H1 (cell line): ENCODE data around the gene TIMM22. TPM values are rescaled to one million over a fixed set of nuclear protein-coding genes. Genes with fewer than 3 reads are reported as not detected.
A peak's percentile ranks its signal among the peaks of the same experiment; 100 is the strongest.

Experiments used
- CTCF ChIA-PET: fragments of 300-600 bp; sonication (Branson Sonifier 250); formaldehyde crosslinking; loops from one replicate; lab custom pipeline; 2021; ENCODE audit not compliant: partially characterized antibody; lab: Charles Lee
- POLR2A ChIA-PET: fragments of 300-600 bp; sonication (Branson Sonifier 250); formaldehyde crosslinking; loops from one replicate; lab custom pipeline; 2021; ENCODE audit warnings: inconsistent platforms; ENCODE audit not compliant: partially characterized antibody; lab: Charles Lee
- DNase-seq, 2 experiments: peaks; one replicate each; pipeline versions ENCODE4 v3.0.0 to v3.0.0-alpha.2; 2010 to 2022; ENCODE audit warnings: low spot score in 2 of 2, low read depth in 1 of 2, mixed read lengths in 1 of 2
- FAIRE-seq: peaks from 2 replicates; lab custom pipeline; 2011; peaks lifted over from hg19 to GRCh38; lab: Jason Lieb, UNC
- H2AFZ ChIP-seq: 2 replicates; pipeline ENCODE4 v1.8.1; 2012; ENCODE audit warnings: low read length, inconsistent platforms
- H2AK5ac ChIP-seq: 2 replicates; pipeline ENCODE4 v1.6.1; 2013; ENCODE audit warnings: low read depth, low read length
- H2BK120ac ChIP-seq: replicated peaks from 2 replicates; pipeline ENCODE3; 2013; ENCODE audit warnings: low read depth, low read length, inconsistent platforms
- H2BK12ac ChIP-seq: 2 replicates; pipeline ENCODE4 v1.6.1; 2013; ENCODE audit warnings: low read depth, low read length
- H2BK15ac ChIP-seq: 2 replicates; pipeline ENCODE4 v1.6.1; 2013; ENCODE audit warnings: low read length
- H2BK20ac ChIP-seq: 2 replicates; pipeline ENCODE4 v1.6.1; 2013; ENCODE audit warnings: low read length
- H2BK5ac ChIP-seq: 2 replicates; pipeline ENCODE4 v1.6.1; 2013; ENCODE audit warnings: low read depth, low read length
- H3K14ac ChIP-seq: 2 replicates; pipeline ENCODE4 v1.6.1; 2013; ENCODE audit warnings: inconsistent platforms; ENCODE audit not compliant: insufficient read length
- H3K18ac ChIP-seq: 2 replicates; pipeline ENCODE4 v1.6.1; 2013; ENCODE audit warnings: low read length; ENCODE audit errors: extremely low read depth
- H3K23ac ChIP-seq: 2 replicates; pipeline ENCODE4 v1.6.1; 2013; ENCODE audit warnings: inconsistent platforms; ENCODE audit not compliant: insufficient read length
- H3K23me2 ChIP-seq: 2 replicates; pipeline ENCODE4 v1.6.1; 2013; ENCODE audit warnings: low read depth, low read length
- H3K27ac ChIP-seq: 2 replicates; pipeline ENCODE4 v1.6.1; 2011; ENCODE audit warnings: low read depth, low read length, inconsistent platforms
- H3K27me3 ChIP-seq, 4 experiments: replicated peaks in 1 of 4; 1 replicate in 1 of 4; 2 replicates in 3 of 4; pipeline versions ENCODE4 v1.6.1 to v1.8.1; 2011 to 2013; ENCODE audit warnings: low read length in 3 of 4, mild to moderate bottlenecking in 3 of 4, inconsistent platforms in 2 of 4, mixed read lengths in 2 of 4, moderate library complexity in 1 of 4; ENCODE audit not compliant: control insufficient read depth in 3 of 4, insufficient read depth in 3 of 4; ENCODE audit errors: extremely low read depth in 1 of 4
- H3K36me3 ChIP-seq, 4 experiments: 2 replicates each; pipeline versions ENCODE4 v1.6.1 to v1.8.1; 2011 to 2013; ENCODE audit warnings: mild to moderate bottlenecking in 4 of 4, low read length in 3 of 4, moderate library complexity in 2 of 4, control low read depth in 1 of 4, inconsistent platforms in 1 of 4; ENCODE audit not compliant: insufficient read depth in 4 of 4, control insufficient read depth in 2 of 4
- H3K4ac ChIP-seq: replicated peaks from 2 replicates; pipeline ENCODE3; 2013; ENCODE audit warnings: low read length, low read depth, mixed read lengths, inconsistent platforms; ENCODE audit not compliant: insufficient read length
- H3K4me1 ChIP-seq, 4 experiments: replicated peaks in 1 of 4; 1 replicate in 1 of 4; 2 replicates in 3 of 4; pipeline versions ENCODE4 v1.6.1 to v1.8.1; 2011 to 2013; ENCODE audit warnings: low read length in 3 of 4, inconsistent platforms in 2 of 4, mixed read lengths in 1 of 4; ENCODE audit not compliant: insufficient read depth in 4 of 4, control insufficient read depth in 3 of 4
- H3K4me2 ChIP-seq, 2 experiments: 2 replicates each; pipeline versions ENCODE4 v1.6.1 to v1.8.1; 2011 to 2013; ENCODE audit warnings: low read depth in 2 of 2, low read length in 2 of 2, control low read depth in 1 of 2, inconsistent platforms in 1 of 2, mild to moderate bottlenecking in 1 of 2; ENCODE audit not compliant: insufficient read depth in 1 of 2
- H3K4me3 ChIP-seq, 4 experiments: fragments of 200-600, 300-600 bp in 1 of 4; sonication (generic), shearing (Covaris generic), sonication (Bioruptor Twin) in 1 of 4; 2 replicates each; pipeline versions ENCODE4 v1.5.1 to v1.8.1; 2011 to 2016; ENCODE audit warnings: low read length in 4 of 4, low read depth in 3 of 4, control low read depth in 2 of 4, inconsistent platforms in 2 of 4, mild to moderate bottlenecking in 2 of 4, mixed read lengths in 1 of 4, moderate library complexity in 1 of 4; ENCODE audit not compliant: insufficient read depth in 2 of 4; ENCODE audit errors: extremely low read depth in 1 of 4
- H3K56ac ChIP-seq: replicated peaks from 2 replicates; pipeline ENCODE3; 2013; ENCODE audit warnings: low read depth, mild to moderate bottlenecking, mixed read lengths, low read length, inconsistent platforms; ENCODE audit not compliant: insufficient read length
- H3K79me1 ChIP-seq: 2 replicates; pipeline ENCODE4 v1.6.1; 2013; ENCODE audit warnings: low read depth, low read length, control low read depth
- H3K79me2 ChIP-seq, 2 experiments: 2 replicates each; pipeline versions ENCODE4 v1.6.1 to v1.8.1; 2012 to 2013; ENCODE audit warnings: low read length in 2 of 2, mild to moderate bottlenecking in 2 of 2, inconsistent platforms in 1 of 2; ENCODE audit not compliant: insufficient read depth in 2 of 2, control insufficient read depth in 1 of 2
- H3K9ac ChIP-seq, 4 experiments: replicated peaks in 1 of 4; 1 replicate in 1 of 4; 2 replicates in 3 of 4; pipeline versions ENCODE4 v1.6.1 to v1.8.1; 2011 to 2013; ENCODE audit warnings: low read depth in 3 of 4, low read length in 3 of 4, control low read depth in 2 of 4, mild to moderate bottlenecking in 2 of 4, moderate library complexity in 2 of 4, inconsistent platforms in 1 of 4; ENCODE audit errors: extremely low read depth in 1 of 4
- H3K9me3 ChIP-seq, 2 experiments: 2 replicates each; pipeline versions ENCODE4 v1.6.1 to v1.8.1; 2012 to 2013; ENCODE audit warnings: mild to moderate bottlenecking in 2 of 2, moderate library complexity in 2 of 2, control low read depth in 1 of 2, inconsistent platforms in 1 of 2, low read depth in 1 of 2, low read length in 1 of 2, mixed read lengths in 1 of 2; ENCODE audit not compliant: insufficient read depth in 2 of 2
- H4K20me1 ChIP-seq, 2 experiments: replicated peaks in 1 of 2; 2 replicates each; pipeline versions ENCODE3 to v1.8.1; 2011 to 2013; ENCODE audit warnings: inconsistent platforms in 2 of 2, low read length in 2 of 2, mild to moderate bottlenecking in 1 of 2; ENCODE audit not compliant: insufficient read depth in 2 of 2, control insufficient read depth in 1 of 2
- H4K5ac ChIP-seq: 2 replicates; pipeline ENCODE4 v1.6.1; 2013; ENCODE audit warnings: low read length, low read depth, mixed read lengths, inconsistent platforms; ENCODE audit not compliant: insufficient read length
- H4K8ac ChIP-seq: 2 replicates; pipeline ENCODE4 v1.8.0; 2013; ENCODE audit warnings: mild to moderate bottlenecking, moderate library complexity, low read length, inconsistent platforms; ENCODE audit not compliant: insufficient read depth; ENCODE audit errors: extremely low read depth
- H4K91ac ChIP-seq: replicated peaks from 2 replicates; pipeline ENCODE3; 2013; ENCODE audit warnings: low read length, mixed read lengths, inconsistent platforms; ENCODE audit not compliant: insufficient read length
- POLR2AphosphoS5 ChIP-seq: IDR thresholded peaks from 2 replicates; pipeline ENCODE4 v1.6.1; 2011; ENCODE audit warnings: low read depth, low read length
- SAP30 ChIP-seq: fragments of 300-600 bp; sonication (generic); IDR thresholded peaks from 2 replicates; pipeline ENCODE4 v1.7.1; 2012; ENCODE audit warnings: low read length, moderate library complexity, mild to moderate bottlenecking, inconsistent platforms; ENCODE audit not compliant: insufficient read depth, insufficient replicate concordance
- SIN3A ChIP-seq, 2 experiments: IDR thresholded peaks in 1 of 2; conservative IDR thresholded peaks in 1 of 2; 2 replicates each; pipeline ENCODE4 v1.6.1; 2011 to 2012; ENCODE audit warnings: low read length in 2 of 2, improper control_type of control experiment in 1 of 2, low read depth in 1 of 2, mild to moderate bottlenecking in 1 of 2
- TBP ChIP-seq: IDR thresholded peaks from 2 replicates; pipeline ENCODE4 v1.6.1; 2011; ENCODE audit warnings: low read depth, low read length, improper control_type of control experiment
- WGBS, 2 experiments: shearing (Covaris generic) in 1 of 2; methylation state at CpG; one replicate each; pipeline versions ENCODE4 v1.1.6 to v1.1.7; 2013 to 2015; ENCODE audit warnings: low lambda C conversion rate in 2 of 2, mixed read lengths in 2 of 2, inconsistent platforms in 1 of 2, low coverage in 1 of 2, missing lambda C conversion rate in 1 of 2; ENCODE audit not compliant: insufficient replicate concordance in 2 of 2, insufficient coverage in 1 of 2, insufficient read length in 1 of 2; ENCODE audit errors: extremely low coverage in 1 of 2, missing lambda C conversion rate in 1 of 2; 5-methylcytosine and 5-hydroxymethylcytosine counted together
- polyA plus RNA-seq, 7 experiments: library from polyadenylated mRNA; depleted of rRNA in 3 of 7; stranded (reverse) in 5 of 7; unstranded in 2 of 7; fragments of >200 nt in 5 of 7; fragments of 200-250 nt in 2 of 7; gene quantifications; 1 replicate in 5 of 7; 2 replicates in 1 of 7; 4 replicates in 1 of 7; pipeline versions ENCODE4 v1.2.1 to v1.2.3, GENCODE V29; 2011 to 2013; ENCODE audit warnings: missing spikeins in 2 of 7, mixed read lengths in 2 of 7
- total RNA-seq: library from RNA; stranded (reverse); fragmentation: NEBNext Ultra II Directional; extraction: Animal tissue kit (Norgen Biotek cat#: 25700); gene quantifications from 2 replicates; pipeline ENCODE4 v1.2.1, GENCODE V29; 2021
- TF ChIP-seq, protein P1 (sequence below): IDR thresholded peaks from 2 replicates; pipeline ENCODE4 v1.6.1; 2012; ENCODE audit warnings: inconsistent platforms
- TF ChIP-seq, protein P2 (sequence below): IDR thresholded peaks from 2 replicates; pipeline ENCODE4 v1.6.1; 2012; ENCODE audit warnings: inconsistent platforms
- TF ChIP-seq, protein P3 (sequence below): IDR thresholded peaks from 2 replicates; pipeline ENCODE4 v1.6.1; 2011; ENCODE audit warnings: low read depth, mild to moderate bottlenecking, low read length; ENCODE audit not compliant: insufficient read depth

Gene TIMM22
- total and polyA plus RNA-seq, 2 of the 8 experiments (the other 6 are each of a cell fraction or from before 2014, with no cell fraction given): 13.8 to 17.4 TPM

DNA sequence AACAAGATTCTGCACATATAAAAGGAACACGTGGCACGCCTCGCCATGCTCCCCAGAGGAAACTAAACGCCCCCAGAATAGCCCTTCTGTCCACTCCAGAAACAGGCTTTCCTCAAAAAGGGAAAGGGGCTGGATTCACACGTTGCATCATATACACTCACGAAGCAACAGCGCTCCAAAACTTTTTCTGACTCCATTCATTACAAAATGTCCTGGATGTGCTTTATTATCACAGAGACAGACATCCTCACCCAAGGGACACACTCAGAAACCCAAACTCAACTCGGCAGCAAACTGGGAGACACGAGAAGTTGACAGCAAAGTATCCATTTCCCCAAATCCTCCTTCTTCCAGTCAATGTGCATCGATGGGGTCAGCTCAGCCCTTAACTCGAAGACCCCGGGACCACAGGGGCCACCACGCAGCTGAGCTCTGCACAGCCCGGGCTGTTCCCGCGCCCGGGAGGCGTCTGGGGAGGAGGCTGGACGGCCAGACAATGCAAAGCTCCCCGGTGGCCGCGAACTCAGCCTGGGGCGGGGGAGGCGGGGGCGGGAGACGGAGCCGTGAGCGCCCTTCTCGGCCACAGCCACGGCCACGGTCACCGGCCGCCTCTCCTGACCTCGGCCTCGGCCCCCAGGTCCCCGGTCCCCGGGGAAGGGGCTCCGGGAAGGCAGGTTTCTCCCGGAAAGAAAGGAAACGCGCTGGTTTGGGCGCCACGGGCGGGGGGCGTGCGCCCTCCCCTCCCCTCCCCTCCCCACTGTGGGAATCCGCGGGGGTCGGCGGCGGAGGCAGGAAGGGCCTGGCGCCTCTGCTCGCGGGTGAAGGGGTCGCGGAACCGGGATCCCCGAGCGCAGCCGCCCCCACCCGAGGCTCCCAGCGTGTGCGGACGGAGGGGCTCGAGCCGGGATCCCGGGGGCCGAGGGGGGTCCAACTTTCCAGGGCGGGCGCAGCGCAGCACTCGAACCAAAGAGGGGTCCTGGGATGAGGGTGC is 18.5 kb upstream of the TIMM22 start:
- DNase-seq: peak in 1 of 2 experiments; percentile 61
- TF ChIP-seq SIN3A (conservative IDR thresholded peaks at IDR 0.05 in 1 of 2, IDR thresholded peaks at IDR 0.05 in 1 of 2; ENCODE audit: low read depth in 1 of 2, low read length in 2 of 2) (peak in 1 of 2 experiments; percentile 19; a peak in 1 of 4 replicates), SAP30 (peak; percentile 28), POLR2AphosphoS5 (no peak), TBP (peak; percentile 21; the same call in 1 of the 2 replicates)
- TF ChIP-seq, protein P1, sequence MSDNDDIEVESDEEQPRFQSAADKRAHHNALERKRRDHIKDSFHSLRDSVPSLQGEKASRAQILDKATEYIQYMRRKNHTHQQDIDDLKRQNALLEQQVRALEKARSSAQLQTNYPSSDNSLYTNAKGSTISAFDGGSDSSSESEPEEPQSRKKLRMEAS: peak; percentile 30; the same call in 1 of the 2 replicates
- TF ChIP-seq, protein P2, sequence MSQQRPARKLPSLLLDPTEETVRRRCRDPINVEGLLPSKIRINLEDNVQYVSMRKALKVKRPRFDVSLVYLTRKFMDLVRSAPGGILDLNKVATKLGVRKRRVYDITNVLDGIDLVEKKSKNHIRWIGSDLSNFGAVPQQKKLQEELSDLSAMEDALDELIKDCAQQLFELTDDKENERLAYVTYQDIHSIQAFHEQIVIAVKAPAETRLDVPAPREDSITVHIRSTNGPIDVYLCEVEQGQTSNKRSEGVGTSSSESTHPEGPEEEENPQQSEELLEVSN: peak; percentile 70
- TF ChIP-seq, protein P3, sequence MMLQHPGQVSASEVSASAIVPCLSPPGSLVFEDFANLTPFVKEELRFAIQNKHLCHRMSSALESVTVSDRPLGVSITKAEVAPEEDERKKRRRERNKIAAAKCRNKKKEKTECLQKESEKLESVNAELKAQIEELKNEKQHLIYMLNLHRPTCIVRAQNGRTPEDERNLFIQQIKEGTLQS: 0 out of 2 replicates have a peak, but pooled peaks have one; percentile 2

More for the DNA sequence above, 18.5 kb upstream of the TIMM22 start:
- no peak overlapping the region; the same call in 1 of the 2 replicates for H2BK12ac ChIP-seq
- peaks cover 4 to 7% of the 10 kb centered on the region in 2 experiments for H4K20me1 ChIP-seq
- ChIA-PET POLR2A (interaction anchor here (0.7 to 1.5 kb wide), 12 partner anchors 13 to 187 kb away, joined by 3 to 10 read pairs (median 3); partner anchors contain the start of gene TIMM22), CTCF (interaction anchor here (0.5 to 17.5 kb wide), 6 partner anchors 17 to 185 kb away, joined by 3 to 258 read pairs (median 4); no protein-coding TSS in a partner anchor)
- peaks cover 18 to 48% of the 10 kb centered on the region in 2 experiments for H3K79me2 ChIP-seq
- peak overlapping the region; percentile 82 to 99 for H3K4me2 ChIP-seq
- H3K4me1 ChIP-seq: peaks cover 5 to 22% (median 12%) of the 10 kb centered on the region in 4 experiments
- H3K79me1 ChIP-seq: peaks cover 12% of the 10 kb centered on the region
- peak overlapping the region; percentile 72; the same call in 1 of the 2 replicates for H2AK5ac ChIP-seq
- H3K9me3 ChIP-seq: no peaks in the 10 kb centered on the region
- no peak overlapping the region for H2AFZ ChIP-seq
- peaks cover 7% of the 10 kb centered on the region for H3K23me2 ChIP-seq
- H3K56ac ChIP-seq: peak overlapping the region; percentile 59
- H3K27ac ChIP-seq: no peak overlapping the region
- 0 out of 2 replicates have a peak overlapping the region, but pooled peaks have one; percentile 64 for H2BK20ac ChIP-seq
- no peak overlapping the region for H2BK120ac ChIP-seq
- no peaks in the 10 kb centered on the region for H3K36me3 ChIP-seq
- H3K14ac ChIP-seq: no peak overlapping the region
- peak overlapping the region; percentile 8 for H4K91ac ChIP-seq
- H3K23ac ChIP-seq: no peak overlapping the region
- peak overlapping the region; percentile 35 to 87 (median 60) for H3K9ac ChIP-seq
- 4% methylated on average over 28 of the region's 72 CpGs; no CpG with 5 or more reads in 1 of the 2 experiments for WGBS, 2 experiments
- no peaks in the 10 kb centered on the region for H3K27me3 ChIP-seq
- H3K4ac ChIP-seq: peak overlapping the region; percentile 6
- H3K18ac ChIP-seq: peak overlapping the region; percentile 55
- peak overlapping the region; percentile 56; the same call in 1 of the 2 replicates for H2BK5ac ChIP-seq
- H4K5ac ChIP-seq: peak overlapping the region; percentile 34
- peak overlapping the region; percentile 73 to 81 (median 76) for H3K4me3 ChIP-seq
- H2BK15ac ChIP-seq: peak overlapping the region; percentile 19; the same call in 1 of the 2 replicates
- FAIRE-seq: no peak
- H4K8ac ChIP-seq: peak overlapping the region; percentile 74; the same call in 1 of the 2 replicates
